VCaP (cell line): Measurements from ENCODE around the gene PIKFYVE.

Source experiments
- H3K27ac ChIP-seq: fragments of 450-650 bp; 2 replicates; pipeline ENCODE4 v1.5.1; 2017
- CTCF ChIP-seq: fragments of 450-650 bp; conservative IDR thresholded peaks from 2 replicates; pipeline ENCODE4 v1.5.1; 2017; ENCODE audit warnings: mild to moderate bottlenecking, moderate library complexity

PIKFYVE gene

GRCh38 chr2:208295834-208296233 lies 29.8 kb downstream of the PIKFYVE start:
- no peak for TF ChIP-seq CTCF
- no peak overlapping the region for H3K27ac ChIP-seq

- H3K27ac ChIP-seq = no peak overlapping the region
- TF ChIP-seq CTCF = no peak
Measured at GRCh38 chr2:208296610-208297009, 30.6 kb downstream of the PIKFYVE start.

- no peak for TF ChIP-seq CTCF
Measured at GRCh38 chr2:208297961-208298360, 31.9 kb downstream of the PIKFYVE start.

GRCh38 chr2:208300847-208301618 lies 35.0 kb downstream of the PIKFYVE start:
- no peak for TF ChIP-seq CTCF
- H3K27ac ChIP-seq = no peak overlapping the region

More at GRCh38 chr2:208297961-208298360, 31.9 kb downstream of the PIKFYVE start:
- H3K27ac ChIP-seq = no peak overlapping the region

GRCh38 chr2:208304157-208304556 lies 38.1 kb downstream of the PIKFYVE start:
- no peak for TF ChIP-seq CTCF

GRCh38 chr2:208304695-208305094 lies 38.6 kb downstream of the PIKFYVE start:
- TF ChIP-seq CTCF = no peak
- no peak overlapping the region for H3K27ac ChIP-seq

More at GRCh38 chr2:208304157-208304556, 38.1 kb downstream of the PIKFYVE start:
- no peak overlapping the region for H3K27ac ChIP-seq

GRCh38 chr2:208306291-208306690 lies 40.2 kb downstream of the PIKFYVE start:
- no peak for TF ChIP-seq CTCF
- no peak overlapping the region for H3K27ac ChIP-seq
